Muscle of leg (tissue), 11 donors: Measurements from ENCODE around the gene PHF20. TPM values are rescaled to one million over a fixed set of nuclear protein-coding genes. Genes with fewer than 3 reads are reported as not detected.
A peak's percentile ranks its signal among the peaks of the same experiment; 100 is the strongest.
"Not testable (repeated sequence)": the region's sequence is repeated elsewhere in the genome, so short reads cannot be mapped to it uniquely, and the experiment has no call there.

ENCODE experiments used
- DNase-seq: peaks from one replicate; pipeline ENCODE4 v3.0.0; 2013
- H3K27ac ChIP-seq: one replicate; pipeline ENCODE4 v1.5.1; 2013; ENCODE audit warnings: mild to moderate bottlenecking, low read length, control low read depth
- H3K27me3 ChIP-seq: one replicate; pipeline ENCODE4 v1.6.1; 2013; ENCODE audit warnings: low read length; ENCODE audit not compliant: control insufficient read depth, insufficient read depth
- H3K36me3 ChIP-seq: one replicate; pipeline ENCODE4 v1.6.1; 2013; ENCODE audit warnings: low read length; ENCODE audit not compliant: control insufficient read depth, insufficient read depth
- H3K4me1 ChIP-seq: one replicate; pipeline ENCODE4 v1.6.1; 2013; ENCODE audit warnings: low read length; ENCODE audit not compliant: control insufficient read depth, insufficient read depth
- H3K4me3 ChIP-seq: one replicate; pipeline ENCODE4 v1.5.1; 2013; ENCODE audit warnings: low read length, control low read depth
- H3K9me3 ChIP-seq: replicated peaks from 2 replicates; pipeline ENCODE4 v1.6.1; 2013; ENCODE audit warnings: low read depth, low read length; ENCODE audit not compliant: control insufficient read depth
- WGBS: methylation state at CpG from one replicate; pipeline ENCODE4 v1.1.5; 2013; ENCODE audit warnings: missing lambda C conversion rate; ENCODE audit not compliant: insufficient coverage; 5-methylcytosine and 5-hydroxymethylcytosine counted together
- polyA plus RNA-seq, 8 donors: library from polyadenylated mRNA; unstranded; fragments of 120-200 nt; gene quantifications; one replicate each; pipeline versions ENCODE4 v1.2.1 to v1.2.3, GENCODE V29; 2013; ENCODE audit warnings: inconsistent platforms in 1 of 8, low replicate concordance in 1 of 8; ENCODE audit not compliant: insufficient read length in 8 of 8, insufficient read depth in 1 of 8
- total RNA-seq: library from RNA; stranded (reverse); fragments of 120-200 nt; gene quantifications from one replicate; pipeline ENCODE4 v1.2.4, GENCODE V29; 2013

PHF20 gene
- total and polyA plus RNA-seq, 9 donors, result 24.1 to 35.0 (median 28.5) TPM

DNA sequence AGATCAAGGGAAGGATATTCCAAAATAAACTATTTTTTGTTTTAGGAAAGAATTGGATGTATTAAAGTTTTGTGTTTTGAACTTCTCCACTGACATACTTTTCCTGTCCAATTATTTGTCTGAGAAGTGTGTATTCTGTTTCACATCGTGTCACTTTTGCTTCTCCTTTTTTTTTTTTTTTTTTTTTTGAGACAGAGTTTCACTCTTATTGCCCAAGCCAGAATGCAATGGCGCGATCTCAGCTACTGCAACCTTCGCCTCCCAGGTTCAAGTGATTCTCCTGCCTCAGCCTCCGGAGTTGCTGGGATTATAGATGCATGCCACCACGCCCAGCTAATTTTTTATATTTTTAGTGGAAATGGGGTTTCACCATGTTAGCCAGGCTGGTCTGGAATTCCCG lies 123.7 kb downstream of the PHF20 start:
- H3K36me3 ChIP-seq, H3K4me3 ChIP-seq, H3K4me1 ChIP-seq, H3K9me3 ChIP-seq, H3K27me3 ChIP-seq, H3K27ac ChIP-seq, DNase-seq: not testable (repeated sequence)
- WGBS, result 100% methylated on average over 1 of the region's 7 CpGs

DNA sequence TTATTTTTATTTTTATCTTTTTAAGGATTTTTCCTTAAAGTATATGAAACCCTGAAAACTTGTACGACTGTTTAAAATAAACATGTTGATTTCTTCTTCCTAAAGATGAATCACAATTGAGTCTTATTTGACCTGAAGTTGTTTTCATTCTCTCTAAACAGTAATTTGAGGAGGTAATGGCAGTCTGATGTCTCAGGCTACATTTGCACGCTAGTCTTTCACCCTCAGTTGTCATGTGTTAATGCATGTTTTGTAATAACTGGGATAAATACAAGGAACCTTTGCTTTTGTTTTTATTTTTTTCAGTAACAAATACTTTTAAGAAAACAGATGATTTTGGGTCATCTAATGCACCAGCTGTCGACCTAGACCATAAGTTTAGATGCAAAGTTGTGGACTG lies 127.2 kb downstream of the PHF20 start:
- H3K36me3 ChIP-seq, result peaks cover 12% of the 10 kb centered on the region
- H3K27me3 ChIP-seq, result no peaks in the 10 kb centered on the region
- WGBS, result 100% methylated on average over 1 of the region's 3 CpGs

GRCh38 chr20:35901230-35901629 lies 129.4 kb downstream of the PHF20 start:
- H3K4me3 ChIP-seq, H3K4me1 ChIP-seq, H3K9me3 ChIP-seq, DNase-seq, H3K27me3 ChIP-seq, H3K27ac ChIP-seq: not testable (repeated sequence)
- 100% methylated on average over 2 of the region's 4 CpGs for WGBS
- H3K36me3 ChIP-seq, result peaks cover 17% of the 10 kb centered on the region

More for the DNA sequence above, 127.2 kb downstream of the PHF20 start:
- no peak for DNase-seq
- Histone ChIP-seq H3K27ac (no peak overlapping the region), H3K4me3 (no peak overlapping the region), H3K4me1 (no peaks in the 10 kb centered on the region), H3K9me3 (no peaks in the 10 kb centered on the region)

DNA sequence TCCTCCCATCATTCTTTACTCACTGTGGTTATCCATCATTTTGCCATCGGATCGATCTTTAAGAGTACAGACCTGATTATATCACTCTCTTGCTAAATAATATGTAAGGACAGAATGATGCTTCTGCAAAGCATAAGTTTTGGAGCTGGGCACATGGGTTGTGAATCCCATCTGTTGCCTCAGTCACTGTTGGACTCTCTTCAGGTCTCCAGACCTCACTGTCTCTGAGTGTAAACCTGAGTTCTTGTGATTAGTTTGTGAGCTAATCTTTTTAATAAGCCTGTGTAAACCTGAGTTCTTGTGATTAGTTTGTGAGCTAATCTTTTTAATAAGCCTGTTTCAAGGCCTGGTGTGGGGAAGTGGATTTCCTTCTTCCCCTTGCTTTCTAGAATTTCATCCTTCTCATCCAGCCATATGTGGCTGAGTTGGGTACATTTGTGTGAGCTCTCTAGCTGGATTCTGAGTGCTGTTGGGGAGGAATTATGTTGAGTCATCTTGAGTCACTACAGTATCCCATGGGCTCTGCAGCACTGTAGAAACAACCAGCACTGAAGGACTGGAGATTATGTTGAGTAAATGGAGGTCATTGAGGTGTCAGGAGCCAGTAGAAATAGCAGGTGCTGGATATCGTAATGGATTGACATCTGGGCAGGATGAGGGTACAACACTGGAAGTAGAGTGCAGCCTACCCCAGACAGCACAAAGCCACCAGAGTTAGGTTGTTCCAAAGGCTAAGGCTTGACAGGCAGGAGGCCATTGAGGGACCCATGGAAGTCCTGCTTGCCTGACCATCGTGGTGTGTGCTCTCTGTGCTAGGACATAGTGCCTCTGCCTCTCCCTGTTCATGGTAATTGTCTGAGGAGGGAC lies 130.1 kb downstream of the PHF20 start:
- Histone ChIP-seq H3K9me3 (no peaks in the 10 kb centered on the region), H3K4me1 (peaks cover 2% of the 10 kb centered on the region), H3K4me3 (no peak overlapping the region), H3K36me3 (peaks cover 21% of the 10 kb centered on the region), H3K27me3 (no peaks in the 10 kb centered on the region), H3K27ac (no peak overlapping the region)
- DNase-seq, result no peak
- WGBS, result 93% methylated on average over 2 of the region's 4 CpGs

DNA sequence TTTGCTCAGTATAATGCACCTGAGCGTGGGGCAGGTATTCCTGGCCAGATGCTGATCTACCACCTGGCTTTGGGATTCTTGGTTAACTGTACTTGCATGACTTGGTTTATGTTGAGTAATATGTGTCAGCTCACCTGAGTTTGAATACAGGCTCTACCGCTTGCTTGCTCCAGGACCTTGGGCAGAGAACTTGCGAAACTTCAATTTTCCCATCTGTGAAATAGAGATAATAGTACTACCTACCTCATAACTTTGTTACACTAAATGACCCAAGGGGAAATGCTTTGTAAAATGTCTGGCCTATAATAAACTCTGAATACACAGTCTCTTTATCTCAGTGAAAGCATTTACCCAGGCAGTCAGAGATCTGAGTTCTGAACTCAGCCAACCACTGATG lies 130.7 kb downstream of the PHF20 start:
- WGBS, result no CpG with 5 or more reads among the region's 3 CpGs
- DNase-seq, result no peak

GRCh38 chr20:35903843-35904242 lies 132.0 kb downstream of the PHF20 start:
- DNase-seq, result no peak
- no peaks in the 10 kb centered on the region for H3K27me3 ChIP-seq
- 83% methylated on average over 2 of the region's 3 CpGs for WGBS
- no peak overlapping the region for H3K27ac ChIP-seq
- peaks cover 27% of the 10 kb centered on the region for H3K36me3 ChIP-seq
- H3K4me3 ChIP-seq, result no peak overlapping the region
- H3K4me1 ChIP-seq, result peaks cover 3% of the 10 kb centered on the region
- no peaks in the 10 kb centered on the region for H3K9me3 ChIP-seq

More for the DNA sequence above, 130.7 kb downstream of the PHF20 start:
- H3K27ac ChIP-seq, result no peak overlapping the region
- H3K4me1 ChIP-seq, result peaks cover 3% of the 10 kb centered on the region
- no peak overlapping the region for H3K4me3 ChIP-seq
- no peaks in the 10 kb centered on the region for H3K27me3 ChIP-seq
- peaks cover 23% of the 10 kb centered on the region for H3K36me3 ChIP-seq
- H3K9me3 ChIP-seq, result no peaks in the 10 kb centered on the region

- DNase-seq, result no peak
- Histone ChIP-seq H3K4me3 (no peak overlapping the region), H3K4me1 (peaks cover 3% of the 10 kb centered on the region), H3K27ac (no peak overlapping the region), H3K9me3 (no peaks in the 10 kb centered on the region), H3K36me3 (peaks cover 21% of the 10 kb centered on the region), H3K27me3 (no peaks in the 10 kb centered on the region)
- 79% methylated on average over 4 of the region's 4 CpGs for WGBS
These were observed 133.3 kb downstream of the PHF20 start for GRCh38 chr20:35904982-35905663.

GRCh38 chr20:35907017-35907701 lies 135.3 kb downstream of the PHF20 start:
- WGBS, result 82% methylated on average over 3 of the region's 7 CpGs
- peaks cover 23% of the 10 kb centered on the region for H3K36me3 ChIP-seq
- no peaks in the 10 kb centered on the region for H3K27me3 ChIP-seq
- H3K4me3 ChIP-seq, result no peak overlapping the region
- H3K9me3 ChIP-seq, result no peaks in the 10 kb centered on the region
- no peak overlapping the region for H3K27ac ChIP-seq
- DNase-seq, result peak; percentile 26
- peaks cover 3% of the 10 kb centered on the region for H3K4me1 ChIP-seq

- H3K9me3 ChIP-seq, result no peaks in the 10 kb centered on the region
- peaks cover 3% of the 10 kb centered on the region for H3K4me1 ChIP-seq
- no peak overlapping the region for H3K4me3 ChIP-seq
- no peak overlapping the region for H3K27ac ChIP-seq
- H3K27me3 ChIP-seq, result no peaks in the 10 kb centered on the region
- peaks cover 27% of the 10 kb centered on the region for H3K36me3 ChIP-seq
- no peak for DNase-seq
These were observed 136.2 kb downstream of the PHF20 start for GRCh38 chr20:35908007-35908406.

DNA sequence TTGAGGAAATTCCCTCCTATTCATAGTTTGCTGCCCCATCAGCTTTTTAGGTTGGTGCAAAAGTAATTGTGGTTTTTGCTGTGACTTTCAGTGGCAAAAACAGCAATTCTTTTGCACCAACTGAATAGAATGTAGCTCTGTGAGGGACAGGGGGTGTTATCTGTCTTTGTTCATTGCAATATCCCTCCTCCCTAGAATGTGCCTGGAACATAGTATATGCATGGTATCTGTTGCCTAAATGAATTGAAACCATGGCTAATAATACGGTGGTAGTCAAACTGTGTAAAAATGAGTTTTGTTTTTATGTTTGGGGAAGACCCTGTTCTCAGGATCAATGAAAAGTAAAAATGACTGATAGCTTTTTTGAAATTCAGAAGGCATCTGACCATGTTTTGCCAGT lies 137.4 kb downstream of the PHF20 start:
- no peak overlapping the region for H3K4me3 ChIP-seq
- no CpG with 5 or more reads among the region's 1 CpG for WGBS
- peaks cover 30% of the 10 kb centered on the region for H3K36me3 ChIP-seq
- no peak overlapping the region for H3K27ac ChIP-seq
- peaks cover 3% of the 10 kb centered on the region for H3K4me1 ChIP-seq
- DNase-seq, result no peak
- no peaks in the 10 kb centered on the region for H3K9me3 ChIP-seq
- H3K27me3 ChIP-seq, result no peaks in the 10 kb centered on the region
